SHP77 treated with DMSO at 0.1 percent for 48 hours (cell line): ENCODE measurements around the gene PRSS37.

Experiments used
- DNase-seq: peaks from one replicate; lab custom pipeline; 2025; lab: John Stamatoyannopoulos, UW

PRSS37 gene

GRCh38 chr7:141788296-141788695 is 53.0 kb downstream of the PRSS37 start:
- DNase-seq: no peak
